HG03097 (cell line): ENCODE results near the gene BRMS1.
"Not testable (repeated sequence)": the region's sequence is repeated elsewhere in the genome, so short reads cannot be mapped to it uniquely, and the experiment has no call there.

Experiments used
- ATAC-seq: cut with Tn5 transposase; IDR thresholded peaks from one replicate; pipeline ENCODE4 v1.9.1; 2021; ENCODE audit not compliant: unreplicated experiment, low FRiP score

The BRMS1 gene

GRCh38 chr11:66363805-66364535 is 19.1 kb upstream of the BRMS1 start:
- no peak for ATAC-seq

GRCh38 chr11:66363187-66363601 is 18.3 kb upstream of the BRMS1 start:
- no peak for ATAC-seq

- ATAC-seq, result no peak
Measured at GRCh38 chr11:66362481-66363147, 17.7 kb upstream of the BRMS1 start.

- no peak for ATAC-seq
Measured at GRCh38 chr11:66361502-66361941, 16.6 kb upstream of the BRMS1 start.

GRCh38 chr11:66360406-66361073 is 15.6 kb upstream of the BRMS1 start:
- no peak for ATAC-seq

GRCh38 chr11:66359662-66360087 is 14.8 kb upstream of the BRMS1 start:
- ATAC-seq, result no peak

- ATAC-seq, result not testable (repeated sequence)
Measured at GRCh38 chr11:66350560-66351235, 5.8 kb upstream of the BRMS1 start.

GRCh38 chr11:66349084-66349386 is 4.1 kb upstream of the BRMS1 start:
- ATAC-seq, result no peak

GRCh38 chr11:66347425-66348276 is 2.7 kb upstream of the BRMS1 start, which contains the start of gene B4GAT1:
TSS of gene B4GAT1 (minus strand) at chr11:66347629. CDS start at chr11:66347545, 84 bp downstream.
- ATAC-seq, result no peak

- no peak for ATAC-seq
Measured at GRCh38 chr11:66346476-66347424, 1.8 kb upstream of the BRMS1 start.

GRCh38 chr11:66345316-66345649 is 379 bp upstream of the BRMS1 start:
- ATAC-seq, result no peak

GRCh38 chr11:66343176-66343575 is 1.7 kb downstream of the BRMS1 start:
- no peak for ATAC-seq

- no peak for ATAC-seq
Measured at GRCh38 chr11:66341502-66342126, 3.3 kb downstream of the BRMS1 start.

GRCh38 chr11:66340596-66341501 is 4.1 kb downstream of the BRMS1 start:
- ATAC-seq, result no peak

GRCh38 chr11:66339686-66340483 is 5.0 kb downstream of the BRMS1 start:
- no peak for ATAC-seq

GRCh38 chr11:66339162-66339675 is 5.7 kb downstream of the BRMS1 start:
- no peak for ATAC-seq
